Measurements from ENCODE around the gene HAUS7.

HAUS7 gene

DNA sequence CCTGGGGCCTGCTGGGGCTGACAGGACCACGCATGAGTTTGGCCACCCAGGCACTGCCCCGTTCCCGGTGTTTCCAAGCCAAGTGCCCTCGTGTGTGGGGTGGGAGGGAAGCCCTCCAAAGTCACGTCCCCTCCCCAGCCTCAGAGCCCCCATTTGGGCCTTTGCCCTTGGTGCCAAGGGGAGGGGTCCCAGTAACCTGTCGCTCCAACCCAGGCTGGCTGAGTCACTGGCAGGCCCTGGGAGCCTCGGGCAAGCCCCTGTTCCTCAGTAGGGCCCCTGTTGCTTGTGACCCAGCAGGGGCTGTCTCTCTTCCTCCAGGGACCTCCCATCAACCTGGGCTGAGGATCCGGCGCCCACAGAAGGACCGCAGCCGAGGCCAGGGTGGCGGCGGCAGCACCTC is 10.7 kb upstream of the HAUS7 start:
- Histone ChIP-seq H3K9me3 (ENCODE audit: control extremely low read depth in 1 of 5, control insufficient read depth in 4 of 5, insufficient read depth in 2 of 5, low read depth in 1 of 5, low read length in 4 of 5) (no peaks in the 10 kb centered on the region), H3K4me3 (ENCODE audit: control insufficient read depth in 1 of 7, extremely low read depth in 1 of 7, insufficient read depth in 4 of 7, low read depth in 2 of 7, low read length in 6 of 7) (no peak overlapping the region), H3K27me3 (replicated peaks in 2 of 5; ENCODE audit: control insufficient read depth in 4 of 5, insufficient read depth in 5 of 5, low read length in 4 of 5) (peaks cover 0 to 3% (median 0%) of the 10 kb centered on the region in 5 experiments), H3K27ac (ENCODE audit: insufficient read depth in 1 of 2, low read depth in 1 of 2, low read length in 2 of 2, poor library complexity in 1 of 2, severe bottlenecking in 2 of 2) (no peak overlapping the region), H3K4me1 (ENCODE audit: control extremely low read depth in 1 of 4, control insufficient read depth in 4 of 4, insufficient read depth in 4 of 4, low read length in 3 of 4) (no peaks in the 10 kb centered on the region), H3K36me3 (ENCODE audit: control insufficient read depth in 4 of 4, insufficient read depth in 4 of 4, low read length in 3 of 4) (no peaks in the 10 kb centered on the region)
- POLR2A ChIA-PET = no interaction called here
- WGBS (ENCODE audit: insufficient coverage) = 90% methylated on average over 11 of the region's 13 CpGs
- CTCF ChIA-PET = no interaction called here
- DNase-seq = no peak

DNA sequence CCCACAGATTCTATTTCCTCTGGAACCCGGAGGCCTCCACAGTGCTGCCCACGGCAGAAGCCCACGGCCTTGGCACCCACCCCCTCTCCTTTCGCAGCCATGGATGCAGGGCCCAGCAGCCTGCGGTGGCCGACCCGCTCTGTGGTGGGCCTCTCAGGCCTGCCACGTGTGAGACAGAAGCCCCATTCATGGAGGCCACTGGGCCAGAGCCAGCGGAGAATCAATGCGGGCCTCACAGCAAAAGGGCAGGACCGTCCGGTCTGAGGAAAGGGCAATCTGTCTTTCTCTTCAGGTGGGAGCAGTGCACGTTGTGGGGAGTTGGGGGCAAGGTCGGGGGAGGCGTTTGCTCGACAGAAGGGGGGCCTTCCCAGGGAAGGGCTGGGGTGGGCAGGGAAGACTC is 8.4 kb upstream of the HAUS7 start:
- ChIA-PET POLR2A (no interaction called here), CTCF (no interaction called here)
- Histone ChIP-seq H3K4me1 (ENCODE audit: control extremely low read depth in 1 of 4, control insufficient read depth in 4 of 4, insufficient read depth in 4 of 4, low read length in 3 of 4) (peaks cover 0 to 13% (median 5%) of the 10 kb centered on the region in 4 experiments), H3K27me3 (replicated peaks in 2 of 5; ENCODE audit: control insufficient read depth in 4 of 5, insufficient read depth in 5 of 5, low read length in 4 of 5) (peaks cover 0 to 6% (median 0%) of the 10 kb centered on the region in 5 experiments), H3K9me3 (ENCODE audit: control extremely low read depth in 1 of 5, control insufficient read depth in 4 of 5, insufficient read depth in 2 of 5, low read depth in 1 of 5, low read length in 4 of 5) (no peaks in the 10 kb centered on the region), H3K36me3 (ENCODE audit: control insufficient read depth in 4 of 4, insufficient read depth in 4 of 4, low read length in 3 of 4) (no peaks in the 10 kb centered on the region), H3K27ac (ENCODE audit: insufficient read depth in 1 of 2, low read depth in 1 of 2, low read length in 2 of 2, poor library complexity in 1 of 2, severe bottlenecking in 2 of 2) (no peak overlapping the region), H3K4me3 (ENCODE audit: control insufficient read depth in 1 of 7, extremely low read depth in 1 of 7, insufficient read depth in 4 of 7, low read depth in 2 of 7, low read length in 6 of 7) (no peak overlapping the region)
- DNase-seq = no peak
- WGBS (ENCODE audit: insufficient coverage) = 89% methylated on average over 12 of the region's 16 CpGs

DNA sequence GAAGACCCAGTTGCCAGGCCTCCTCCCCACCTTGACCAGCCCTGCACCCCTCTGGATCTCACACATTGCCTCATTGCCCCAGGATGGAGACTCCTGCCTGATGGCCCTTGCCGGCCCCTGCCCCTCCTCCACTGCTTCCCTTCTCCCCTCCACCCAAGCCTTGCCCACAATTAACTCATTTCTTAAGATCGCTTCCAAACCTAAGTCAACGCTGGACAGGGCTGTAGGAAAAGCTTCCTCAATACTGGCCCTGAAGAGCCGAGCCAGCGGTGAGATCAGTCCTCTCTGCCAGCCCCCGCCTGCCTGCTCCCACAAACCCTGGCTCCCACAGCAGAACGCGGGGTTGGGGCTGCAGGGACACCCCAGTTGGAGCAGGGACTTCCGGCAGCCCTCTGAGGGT is 7.5 kb upstream of the HAUS7 start:
- Histone ChIP-seq H3K9me3 (ENCODE audit: control extremely low read depth in 1 of 5, control insufficient read depth in 4 of 5, insufficient read depth in 2 of 5, low read depth in 1 of 5, low read length in 4 of 5) (no peaks in the 10 kb centered on the region), H3K4me3 (ENCODE audit: control insufficient read depth in 1 of 7, extremely low read depth in 1 of 7, insufficient read depth in 4 of 7, low read depth in 2 of 7, low read length in 6 of 7) (no peak overlapping the region), H3K27me3 (replicated peaks in 2 of 5; ENCODE audit: control insufficient read depth in 4 of 5, insufficient read depth in 5 of 5, low read length in 4 of 5) (peaks cover 0 to 3% (median 0%) of the 10 kb centered on the region in 5 experiments), H3K4me1 (ENCODE audit: control extremely low read depth in 1 of 4, control insufficient read depth in 4 of 4, insufficient read depth in 4 of 4, low read length in 3 of 4) (peaks cover 0 to 13% (median 5%) of the 10 kb centered on the region in 4 experiments), H3K36me3 (ENCODE audit: control insufficient read depth in 4 of 4, insufficient read depth in 4 of 4, low read length in 3 of 4) (no peaks in the 10 kb centered on the region), H3K27ac (ENCODE audit: insufficient read depth in 1 of 2, low read depth in 1 of 2, low read length in 2 of 2, poor library complexity in 1 of 2, severe bottlenecking in 2 of 2) (no peak overlapping the region)
- WGBS (ENCODE audit: insufficient coverage) = 100% methylated on average over 4 of the region's 9 CpGs
- CTCF ChIA-PET = interaction anchor here (1.6 kb wide), 1 partner anchor 18 kb away, joined by 5 read pairs; no protein-coding TSS in a partner anchor
- DNase-seq = no peak
- POLR2A ChIA-PET = no interaction called here

DNA sequence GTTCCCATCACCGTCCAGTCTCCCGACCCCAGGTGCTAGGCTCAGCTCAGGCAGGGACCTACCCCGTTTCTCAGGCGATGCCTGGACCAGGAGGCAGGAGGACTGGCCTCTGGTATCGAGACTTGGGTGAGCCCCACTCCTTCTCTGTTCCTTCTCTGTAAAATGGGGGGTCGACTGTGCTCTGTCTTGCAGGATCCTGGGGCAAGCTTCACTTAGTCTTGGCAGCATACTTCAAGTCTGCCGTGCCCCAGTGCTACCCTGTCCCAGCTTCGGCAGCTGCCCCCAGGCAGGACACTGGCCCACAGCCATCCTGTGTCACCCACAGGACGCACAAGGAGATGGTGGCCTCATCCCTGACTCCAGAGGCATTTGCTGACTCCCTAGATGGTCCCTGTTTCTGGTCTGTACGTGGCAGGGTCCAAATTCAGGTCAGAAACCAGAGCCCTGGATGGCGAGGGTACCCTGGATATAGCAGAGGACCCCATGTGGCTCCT is 7.0 kb upstream of the HAUS7 start:
- Histone ChIP-seq H3K27ac (ENCODE audit: insufficient read depth in 1 of 2, low read depth in 1 of 2, low read length in 2 of 2, poor library complexity in 1 of 2, severe bottlenecking in 2 of 2) (no peak overlapping the region), H3K36me3 (ENCODE audit: control insufficient read depth in 4 of 4, insufficient read depth in 4 of 4, low read length in 3 of 4) (no peaks in the 10 kb centered on the region), H3K4me3 (ENCODE audit: control insufficient read depth in 1 of 7, extremely low read depth in 1 of 7, insufficient read depth in 4 of 7, low read depth in 2 of 7, low read length in 6 of 7) (no peak overlapping the region), H3K27me3 (replicated peaks in 2 of 5; ENCODE audit: control insufficient read depth in 4 of 5, insufficient read depth in 5 of 5, low read length in 4 of 5) (peaks cover 0 to 3% (median 0%) of the 10 kb centered on the region in 5 experiments), H3K9me3 (ENCODE audit: control extremely low read depth in 1 of 5, control insufficient read depth in 4 of 5, insufficient read depth in 2 of 5, low read depth in 1 of 5, low read length in 4 of 5) (no peaks in the 10 kb centered on the region), H3K4me1 (ENCODE audit: control extremely low read depth in 1 of 4, control insufficient read depth in 4 of 4, insufficient read depth in 4 of 4, low read length in 3 of 4) (peaks cover 0 to 13% (median 5%) of the 10 kb centered on the region in 4 experiments)
- CTCF ChIA-PET = interaction anchor here (1.6 kb wide), 1 partner anchor 19 kb away, joined by 5 read pairs; no protein-coding TSS in a partner anchor
- WGBS (ENCODE audit: insufficient coverage) = 79% methylated on average over 11 of the region's 11 CpGs
- POLR2A ChIA-PET = no interaction called here
- DNase-seq = no peak

DNA sequence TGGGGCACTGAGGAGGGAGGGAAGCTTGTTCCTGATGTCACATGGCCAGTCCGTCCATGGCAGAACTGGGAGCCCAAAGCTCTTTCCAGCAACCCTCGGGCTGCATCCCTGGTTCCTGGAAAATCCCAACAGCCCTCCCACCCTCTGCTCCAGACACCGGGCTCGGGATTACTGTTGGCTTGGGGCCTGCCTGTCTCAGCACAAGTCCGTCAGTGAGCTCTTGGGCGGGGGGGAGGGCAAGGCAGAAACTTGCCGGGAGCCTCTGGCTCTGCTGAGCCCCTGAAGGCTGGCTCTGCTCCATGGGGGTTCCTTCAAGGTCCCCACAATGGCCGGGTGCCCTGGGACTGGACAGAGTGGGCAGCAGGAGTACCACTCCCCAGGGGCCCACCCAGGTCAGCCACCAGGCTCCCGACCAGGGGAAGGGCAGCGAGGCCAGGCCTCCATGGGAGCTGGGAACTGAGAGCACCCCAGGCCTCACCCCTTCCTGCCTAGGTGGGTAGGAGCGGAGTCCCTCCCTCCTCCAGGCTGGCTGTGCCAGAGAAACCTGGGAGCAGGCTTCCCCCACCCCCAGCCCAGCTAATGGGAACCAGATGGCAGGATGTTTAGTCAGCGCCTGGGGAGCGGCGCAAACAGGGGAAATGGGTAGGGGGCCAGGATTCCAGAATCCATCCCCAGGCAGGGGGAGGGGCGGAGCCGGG is 6.4 kb upstream of the HAUS7 start:
- Histone ChIP-seq H3K4me3 (ENCODE audit: control insufficient read depth in 1 of 7, extremely low read depth in 1 of 7, insufficient read depth in 4 of 7, low read depth in 2 of 7, low read length in 6 of 7) (no peak overlapping the region), H3K36me3 (ENCODE audit: control insufficient read depth in 4 of 4, insufficient read depth in 4 of 4, low read length in 3 of 4) (no peaks in the 10 kb centered on the region), H3K9me3 (ENCODE audit: control extremely low read depth in 1 of 5, control insufficient read depth in 4 of 5, insufficient read depth in 2 of 5, low read depth in 1 of 5, low read length in 4 of 5) (no peaks in the 10 kb centered on the region), H3K27me3 (replicated peaks in 2 of 5; ENCODE audit: control insufficient read depth in 4 of 5, insufficient read depth in 5 of 5, low read length in 4 of 5) (peaks cover 0 to 3% (median 0%) of the 10 kb centered on the region in 5 experiments), H3K4me1 (ENCODE audit: control extremely low read depth in 1 of 4, control insufficient read depth in 4 of 4, insufficient read depth in 4 of 4, low read length in 3 of 4) (peaks cover 0 to 13% (median 5%) of the 10 kb centered on the region in 4 experiments), H3K27ac (ENCODE audit: insufficient read depth in 1 of 2, low read depth in 1 of 2, low read length in 2 of 2, poor library complexity in 1 of 2, severe bottlenecking in 2 of 2) (no peak overlapping the region)
- POLR2A ChIA-PET = no interaction called here
- no peak for DNase-seq
- CTCF ChIA-PET = interaction anchor here (1.6 kb wide), 1 partner anchor 19 kb away, joined by 5 read pairs; no protein-coding TSS in a partner anchor
- WGBS (ENCODE audit: insufficient coverage) = 90% methylated on average over 11 of the region's 16 CpGs

DNA sequence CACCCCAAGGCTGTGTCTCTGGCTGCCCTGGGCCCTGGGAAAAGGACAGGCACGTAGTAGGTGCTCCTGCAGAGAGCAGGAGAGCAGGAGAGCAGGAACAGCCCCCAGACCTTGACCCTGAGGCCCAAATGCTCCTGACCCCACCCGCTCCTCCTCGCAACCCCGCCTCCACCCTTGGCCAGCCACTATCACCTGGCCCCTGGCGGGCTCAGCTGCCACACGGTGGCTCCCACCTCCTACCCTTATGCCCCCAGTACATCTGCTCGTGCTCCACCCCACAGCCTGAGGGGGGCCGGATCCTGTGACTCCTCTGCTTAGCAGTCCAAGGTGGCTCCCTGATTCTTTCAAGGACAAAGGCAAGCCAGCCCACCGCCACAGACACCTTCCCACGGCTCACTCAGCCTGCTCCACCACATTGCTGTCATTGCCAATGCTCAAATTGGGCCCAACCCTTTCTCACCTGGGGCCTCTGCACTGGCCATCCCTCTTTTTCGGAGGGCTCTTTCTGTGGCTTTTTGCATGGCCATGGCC is 5.4 kb upstream of the HAUS7 start:
- POLR2A ChIA-PET = no interaction called here
- Histone ChIP-seq H3K9me3 (ENCODE audit: control extremely low read depth in 1 of 5, control insufficient read depth in 4 of 5, insufficient read depth in 2 of 5, low read depth in 1 of 5, low read length in 4 of 5) (no peaks in the 10 kb centered on the region), H3K4me1 (ENCODE audit: control extremely low read depth in 1 of 4, control insufficient read depth in 4 of 4, insufficient read depth in 4 of 4, low read length in 3 of 4) (peaks cover 0 to 13% (median 6%) of the 10 kb centered on the region in 4 experiments), H3K27ac (ENCODE audit: insufficient read depth in 1 of 2, low read depth in 1 of 2, low read length in 2 of 2, poor library complexity in 1 of 2, severe bottlenecking in 2 of 2) (no peak overlapping the region), H3K27me3 (replicated peaks in 2 of 5; ENCODE audit: control insufficient read depth in 4 of 5, insufficient read depth in 5 of 5, low read length in 4 of 5) (peaks cover 0 to 7% (median 0%) of the 10 kb centered on the region in 5 experiments), H3K36me3 (ENCODE audit: control insufficient read depth in 4 of 4, insufficient read depth in 4 of 4, low read length in 3 of 4) (no peaks in the 10 kb centered on the region), H3K4me3 (ENCODE audit: control insufficient read depth in 1 of 7, extremely low read depth in 1 of 7, insufficient read depth in 4 of 7, low read depth in 2 of 7, low read length in 6 of 7) (no peak overlapping the region)
- no peak for DNase-seq
- WGBS (ENCODE audit: insufficient coverage) = 85% methylated on average over 9 of the region's 11 CpGs
- CTCF ChIA-PET = interaction anchor here (0.8 to 1.2 kb wide), 2 partner anchors 9 to 15 kb away, joined by 3 read pairs; no protein-coding TSS in a partner anchor

DNA sequence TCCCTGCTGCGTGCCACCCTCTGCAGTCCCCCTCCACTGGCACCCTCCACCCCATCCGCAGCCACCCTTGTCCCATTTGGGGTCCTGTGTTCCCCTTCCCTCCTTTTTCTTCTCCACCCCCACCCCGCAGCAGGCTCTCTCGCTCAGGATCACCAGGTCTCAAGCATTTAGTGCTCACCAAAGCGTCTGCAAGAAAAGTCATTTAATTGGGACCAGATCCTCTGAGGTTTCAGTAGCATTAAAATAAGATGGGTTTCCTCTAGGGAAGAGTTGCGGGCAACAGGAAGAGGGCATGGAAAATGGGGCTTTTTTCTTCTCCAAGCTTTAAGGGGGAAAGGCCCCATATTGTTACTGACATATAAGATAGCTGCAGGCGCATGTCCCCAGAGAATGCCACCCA is 4.9 kb upstream of the HAUS7 start:
- H3K4me1 ChIP-seq (ENCODE audit: control extremely low read depth in 1 of 4, control insufficient read depth in 4 of 4, insufficient read depth in 4 of 4, low read length in 3 of 4) = peaks cover 0 to 13% (median 6%) of the 10 kb centered on the region in 4 experiments
- WGBS (ENCODE audit: insufficient coverage) = 88% methylated on average over 6 of the region's 7 CpGs
- ChIA-PET POLR2A (interaction anchor here (0.6 kb wide), 1 partner anchor 29 kb away, joined by 3 read pairs; no protein-coding TSS in a partner anchor), CTCF (interaction anchor here (0.8 to 1.2 kb wide), 2 partner anchors 10 to 15 kb away, joined by 3 read pairs; no protein-coding TSS in a partner anchor)
- DNase-seq = no peak
- no peaks in the 10 kb centered on the region for H3K36me3 ChIP-seq (ENCODE audit: control insufficient read depth in 4 of 4, insufficient read depth in 4 of 4, low read length in 3 of 4)
- H3K27me3 ChIP-seq (replicated peaks in 2 of 5; ENCODE audit: control insufficient read depth in 4 of 5, insufficient read depth in 5 of 5, low read length in 4 of 5) = peaks cover 0 to 7% (median 0%) of the 10 kb centered on the region in 5 experiments
- no peaks in the 10 kb centered on the region for H3K9me3 ChIP-seq (ENCODE audit: control extremely low read depth in 1 of 5, control insufficient read depth in 4 of 5, insufficient read depth in 2 of 5, low read depth in 1 of 5, low read length in 4 of 5)
- peak overlapping the region in 1 of 7 experiments; percentile 28 for H3K4me3 ChIP-seq (ENCODE audit: control insufficient read depth in 1 of 7, extremely low read depth in 1 of 7, insufficient read depth in 4 of 7, low read depth in 2 of 7, low read length in 6 of 7)
- no peak overlapping the region for H3K27ac ChIP-seq (ENCODE audit: insufficient read depth in 1 of 2, low read depth in 1 of 2, low read length in 2 of 2, poor library complexity in 1 of 2, severe bottlenecking in 2 of 2)
